NCI-H510A (cell line): Measurements from ENCODE around the gene ARHGAP31.
"Not testable (repeated sequence)": the region's sequence is repeated elsewhere in the genome, so short reads cannot be mapped to it uniquely, and the experiment has no call there.

Source experiments
- DNase-seq: peaks from one replicate; lab custom pipeline; 2025; lab: John Stamatoyannopoulos, UW

The ARHGAP31 gene

GRCh38 chr3:119293871-119294695 is at the start of gene ARHGAP31:
ARHGAP31 (plus strand) TSS chr3:119294383; CDS start chr3:119294905, 522 bp downstream.
- no peak for DNase-seq

- peak; percentile 12 for DNase-seq
Measured at GRCh38 chr3:119245778-119246177, 48.4 kb upstream of the ARHGAP31 start.

GRCh38 chr3:119255214-119255613 is 39.0 kb upstream of the ARHGAP31 start:
- no peak for DNase-seq

GRCh38 chr3:119257111-119257510 is 37.1 kb upstream of the ARHGAP31 start:
- no peak for DNase-seq

GRCh38 chr3:119257654-119258410 is 36.4 kb upstream of the ARHGAP31 start:
- no peak for DNase-seq

GRCh38 chr3:119258915-119259314 is 35.3 kb upstream of the ARHGAP31 start:
- no peak for DNase-seq

- DNase-seq = no peak
Measured at GRCh38 chr3:119259821-119260220, 34.4 kb upstream of the ARHGAP31 start.

- no peak for DNase-seq
Measured at GRCh38 chr3:119261055-119261454, 33.1 kb upstream of the ARHGAP31 start.

- not testable (repeated sequence) for DNase-seq
Measured at GRCh38 chr3:119270212-119270611, 24.0 kb upstream of the ARHGAP31 start.

- DNase-seq = no peak
Measured at GRCh38 chr3:119276680-119277079, 17.5 kb upstream of the ARHGAP31 start.

- DNase-seq = no peak
Measured at GRCh38 chr3:119279101-119279554, 15.1 kb upstream of the ARHGAP31 start.

GRCh38 chr3:119279584-119280243 is 14.5 kb upstream of the ARHGAP31 start:
- DNase-seq = no peak

- no peak for DNase-seq
Measured at GRCh38 chr3:119288669-119289403, 5.3 kb upstream of the ARHGAP31 start.

- no peak for DNase-seq
Measured at GRCh38 chr3:119289404-119289770, 4.8 kb upstream of the ARHGAP31 start.

GRCh38 chr3:119290613-119291012 is 3.6 kb upstream of the ARHGAP31 start:
- DNase-seq = no peak

- no peak for DNase-seq
Measured at GRCh38 chr3:119291062-119291700, 3.0 kb upstream of the ARHGAP31 start.

GRCh38 chr3:119292666-119293065 is 1.5 kb upstream of the ARHGAP31 start:
- DNase-seq = no peak

- no peak for DNase-seq
Measured at GRCh38 chr3:119293105-119293870, 895 bp upstream of the ARHGAP31 start.

GRCh38 chr3:119294696-119295671 is 801 bp downstream of the ARHGAP31 start:
- no peak for DNase-seq
